NT2/D1 (cell line): ENCODE measurements around the gene ESR2.

ENCODE experiments used
- SUZ12 ChIP-seq: IDR thresholded peaks from 2 replicates; pipeline ENCODE4 v1.6.1; 2011; ENCODE audit not compliant: insufficient read length, insufficient read depth; ENCODE audit errors: extremely low read depth
- YY1 ChIP-seq: IDR thresholded peaks from 2 replicates; pipeline ENCODE4 v1.6.1; 2011; ENCODE audit not compliant: insufficient read length, insufficient read depth
- ZNF274 ChIP-seq: IDR thresholded peaks from 2 replicates; pipeline ENCODE4 v1.6.1; 2011; ENCODE audit warnings: mild to moderate bottlenecking, low read depth, low read length

DNA sequence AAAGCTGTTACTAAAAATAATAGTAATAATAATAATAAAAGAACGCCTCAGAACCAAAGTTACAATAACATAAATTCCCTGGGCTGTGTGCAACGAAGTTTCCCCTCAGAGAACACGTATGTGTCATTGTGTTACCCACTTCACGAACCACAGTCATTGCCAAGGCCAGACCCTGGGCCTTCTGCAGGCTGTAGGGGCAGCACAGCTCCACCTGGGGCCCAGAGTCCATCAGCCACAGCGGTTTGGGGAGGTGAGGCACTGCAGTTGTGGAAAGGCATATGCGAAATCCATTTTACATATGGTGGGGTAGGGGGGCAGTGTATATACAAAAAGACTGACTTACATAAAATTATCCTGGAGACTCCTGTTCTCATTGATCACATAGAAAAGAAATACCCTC, 56.1 kb downstream of the ESR2 start:
- TF ChIP-seq YY1 (no peak), ZNF274 (no peak), SUZ12 (no peak)
